Stimulated activated CD4-positive, alpha-beta T cell treated with anti-CD3 and anti-CD28 coated beads, TNF-alpha, amount 100 ng/mL, for 1 hour (primary cell): ENCODE measurements around the gene SLC44A5.
"Not testable (repeated sequence)": the region's sequence is repeated elsewhere in the genome, so short reads cannot be mapped to it uniquely, and the experiment has no call there.

Experiments used
- DNase-seq, 3 donors: peaks; one replicate each; pipeline ENCODE4 v3.0.0-alpha.2; 2020; ENCODE audit warnings: low read depth in 3 of 3, low spot score in 1 of 3

Gene SLC44A5

GRCh38 chr1:75375476-75376447 lies 235.2 kb downstream of the SLC44A5 start:
- not testable (repeated sequence) for DNase-seq

GRCh38 chr1:75373542-75374159 lies 237.3 kb downstream of the SLC44A5 start:
- no peak for DNase-seq

- DNase-seq = no peak
Observed at GRCh38 chr1:75366595-75366994, 244.3 kb downstream of the SLC44A5 start.

GRCh38 chr1:75361260-75361659 lies 249.7 kb downstream of the SLC44A5 start:
- DNase-seq = no peak

- DNase-seq = not testable (repeated sequence)
Observed at GRCh38 chr1:75354267-75354666, 256.6 kb downstream of the SLC44A5 start.

GRCh38 chr1:75353051-75353450 lies 257.9 kb downstream of the SLC44A5 start:
- no peak for DNase-seq

- DNase-seq = no peak
Observed at GRCh38 chr1:75345538-75346292, 265.2 kb downstream of the SLC44A5 start.

GRCh38 chr1:75342786-75343185 lies 268.1 kb downstream of the SLC44A5 start:
- no peak for DNase-seq

GRCh38 chr1:75341537-75341936 lies 269.4 kb downstream of the SLC44A5 start:
- DNase-seq = no peak

- DNase-seq = no peak
Observed at GRCh38 chr1:75338616-75339483, 272.1 kb downstream of the SLC44A5 start.

GRCh38 chr1:75334876-75335389 lies 276.0 kb downstream of the SLC44A5 start:
- no peak for DNase-seq

GRCh38 chr1:75330624-75331023 lies 280.3 kb downstream of the SLC44A5 start:
- DNase-seq = no peak

GRCh38 chr1:75328691-75329090 lies 282.2 kb downstream of the SLC44A5 start:
- DNase-seq = no peak

GRCh38 chr1:75327395-75327794 lies 283.5 kb downstream of the SLC44A5 start:
- DNase-seq = no peak

- no peak for DNase-seq
Observed at GRCh38 chr1:75317976-75318375, 292.9 kb downstream of the SLC44A5 start.

GRCh38 chr1:75316230-75316629 lies 294.7 kb downstream of the SLC44A5 start:
- no peak for DNase-seq

GRCh38 chr1:75312620-75313019 lies 298.3 kb downstream of the SLC44A5 start:
- DNase-seq = no peak

- DNase-seq = no peak
Observed at GRCh38 chr1:75310067-75310466, 300.8 kb downstream of the SLC44A5 start.

GRCh38 chr1:75308365-75308764 lies 302.5 kb downstream of the SLC44A5 start:
- no peak for DNase-seq

- DNase-seq = no peak
Observed at GRCh38 chr1:75305061-75305460, 305.9 kb downstream of the SLC44A5 start.
